SH-SY5Y (cell line): Measurements from ENCODE around the gene TRIM72.

ENCODE experiments used
- GATA2 ChIP-seq: IDR thresholded peaks from 2 replicates; pipeline ENCODE4 v1.6.1; 2011; ENCODE audit warnings: mild to moderate bottlenecking, low read depth, low read length
- GATA3 ChIP-seq: IDR thresholded peaks from 2 replicates; pipeline ENCODE4 v1.6.1; 2011; ENCODE audit warnings: low read depth, mild to moderate bottlenecking, low read length, moderate library complexity

GRCh38 chr16:31206776-31207175 is 7.1 kb upstream of the TRIM72 start:
- TF ChIP-seq GATA2: no peak
- TF ChIP-seq GATA3: no peak
